GM18517 (cell line): ENCODE results near the gene ATG9B.
"Not testable (repeated sequence)": the region's sequence is repeated elsewhere in the genome, so short reads cannot be mapped to it uniquely, and the experiment has no call there.

Experiments used
- ATAC-seq: cut with Tn5 transposase; IDR thresholded peaks from one replicate; pipeline ENCODE4 v1.9.1; 2021; ENCODE audit warnings: mild to moderate bottlenecking, moderate library complexity; ENCODE audit not compliant: unreplicated experiment

Gene ATG9B

GRCh38 chr7:151039850-151040548 lies 15.7 kb upstream of the ATG9B start:
- no peak for ATAC-seq

GRCh38 chr7:151038951-151039849 lies 14.9 kb upstream of the ATG9B start:
- no peak for ATAC-seq

GRCh38 chr7:151035902-151036301 lies 11.6 kb upstream of the ATG9B start:
- ATAC-seq: no peak

- ATAC-seq: no peak
These were observed 10.9 kb upstream of the ATG9B start for GRCh38 chr7:151035026-151035717.

DNA sequence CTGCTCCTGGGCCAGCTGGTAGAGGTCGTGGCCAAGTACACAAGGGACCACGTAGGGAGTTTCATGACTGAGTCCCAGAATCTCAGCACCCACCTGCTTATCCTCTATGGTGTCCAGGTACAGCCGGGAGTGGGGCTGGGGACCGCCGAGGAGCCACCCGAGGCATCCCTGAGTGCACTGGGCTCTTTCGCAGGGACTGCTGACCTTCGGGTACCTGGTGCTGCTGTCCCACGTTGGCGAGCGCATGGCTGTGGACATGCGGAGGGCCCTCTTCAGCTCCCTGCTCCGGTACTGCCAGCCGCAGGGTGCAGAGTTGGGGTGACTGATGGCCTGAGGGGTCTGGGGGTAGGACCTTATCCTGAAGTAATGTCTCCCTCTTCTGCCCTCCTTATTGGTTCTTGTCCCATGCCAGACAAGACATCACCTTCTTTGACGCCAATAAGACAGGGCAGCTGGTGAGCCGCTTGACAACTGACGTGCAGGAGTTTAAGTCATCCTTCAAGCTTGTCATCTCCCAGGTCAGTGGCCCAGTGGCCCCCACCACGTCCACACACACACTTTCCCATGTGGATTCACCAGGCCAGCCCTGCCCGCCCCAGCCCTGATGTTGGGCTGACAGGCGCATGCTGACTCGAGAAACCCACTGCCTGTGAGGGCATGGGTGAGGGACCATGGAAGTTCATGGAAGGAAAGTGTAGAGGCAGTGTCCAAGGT lies 10.2 kb upstream of the ATG9B start:
- ATAC-seq: no peak

GRCh38 chr7:151033864-151034249 lies 9.6 kb upstream of the ATG9B start:
- ATAC-seq: no peak

DNA sequence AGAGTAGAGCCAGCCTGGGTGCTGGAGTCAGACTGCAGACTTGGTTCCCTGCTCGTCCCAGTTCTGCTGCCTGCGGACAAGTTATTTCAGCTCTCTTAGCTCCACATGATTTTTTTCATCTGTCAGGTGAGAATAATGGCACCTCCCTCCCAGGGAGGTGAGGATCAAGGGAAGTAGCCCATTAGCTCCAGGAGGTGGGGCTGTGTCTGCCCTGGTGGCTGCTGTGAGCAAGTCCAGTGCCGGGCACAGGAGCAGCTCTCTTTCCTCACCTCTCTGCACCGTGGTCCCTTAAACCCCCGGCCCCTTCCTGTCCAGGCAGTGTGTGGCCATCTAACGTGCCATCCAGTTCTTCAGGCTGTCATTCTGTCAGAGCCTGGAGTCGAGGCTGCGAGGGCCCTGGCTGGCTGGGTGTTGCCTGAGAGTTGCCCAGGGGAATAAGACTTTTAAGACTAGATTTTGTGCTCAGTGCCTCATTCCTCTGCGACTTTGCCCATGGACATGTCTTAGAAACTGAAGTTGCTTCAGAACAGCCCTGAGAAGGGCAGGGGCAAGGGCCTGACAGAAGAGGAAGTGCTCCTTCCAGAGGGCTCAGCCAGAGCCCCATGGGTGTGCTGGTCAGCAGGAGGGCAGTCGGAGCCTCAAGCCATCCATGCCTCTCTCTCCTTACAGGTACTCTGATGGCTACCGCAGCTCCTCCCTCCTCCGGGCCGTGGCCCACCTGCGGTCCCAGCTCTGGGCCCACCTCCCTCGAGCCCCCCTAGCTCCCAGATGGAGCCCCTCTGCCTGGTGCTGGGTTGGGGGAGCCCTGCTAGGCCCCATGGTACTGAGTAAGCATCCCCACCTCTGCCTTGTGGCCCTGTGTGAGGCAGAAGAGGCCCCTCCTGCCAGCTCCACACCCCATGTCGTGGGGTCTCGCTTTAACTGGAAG lies 8.9 kb upstream of the ATG9B start:
- ATAC-seq: no peak

DNA sequence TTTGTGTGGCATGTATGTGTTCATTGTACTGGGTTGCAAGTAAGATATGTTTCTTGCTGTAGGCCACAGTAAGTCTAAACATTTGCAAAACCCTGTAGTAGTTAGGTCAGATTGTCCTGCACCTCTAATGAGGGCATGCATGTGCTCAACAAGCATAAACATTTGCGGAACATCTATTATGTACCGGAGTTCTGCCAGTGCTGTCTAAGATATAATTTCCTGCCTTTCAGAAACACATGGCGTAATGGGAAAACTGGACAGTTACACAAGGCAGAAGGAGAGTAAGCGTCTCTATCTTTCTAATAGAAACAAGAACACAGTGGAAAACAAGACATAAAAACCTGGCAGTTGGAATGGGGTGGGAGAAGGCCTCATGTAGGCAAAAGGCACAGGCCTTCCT lies 6.7 kb upstream of the ATG9B start:
- ATAC-seq: no peak

GRCh38 chr7:151028948-151029501 lies 4.7 kb upstream of the ATG9B start:
- no peak for ATAC-seq

DNA sequence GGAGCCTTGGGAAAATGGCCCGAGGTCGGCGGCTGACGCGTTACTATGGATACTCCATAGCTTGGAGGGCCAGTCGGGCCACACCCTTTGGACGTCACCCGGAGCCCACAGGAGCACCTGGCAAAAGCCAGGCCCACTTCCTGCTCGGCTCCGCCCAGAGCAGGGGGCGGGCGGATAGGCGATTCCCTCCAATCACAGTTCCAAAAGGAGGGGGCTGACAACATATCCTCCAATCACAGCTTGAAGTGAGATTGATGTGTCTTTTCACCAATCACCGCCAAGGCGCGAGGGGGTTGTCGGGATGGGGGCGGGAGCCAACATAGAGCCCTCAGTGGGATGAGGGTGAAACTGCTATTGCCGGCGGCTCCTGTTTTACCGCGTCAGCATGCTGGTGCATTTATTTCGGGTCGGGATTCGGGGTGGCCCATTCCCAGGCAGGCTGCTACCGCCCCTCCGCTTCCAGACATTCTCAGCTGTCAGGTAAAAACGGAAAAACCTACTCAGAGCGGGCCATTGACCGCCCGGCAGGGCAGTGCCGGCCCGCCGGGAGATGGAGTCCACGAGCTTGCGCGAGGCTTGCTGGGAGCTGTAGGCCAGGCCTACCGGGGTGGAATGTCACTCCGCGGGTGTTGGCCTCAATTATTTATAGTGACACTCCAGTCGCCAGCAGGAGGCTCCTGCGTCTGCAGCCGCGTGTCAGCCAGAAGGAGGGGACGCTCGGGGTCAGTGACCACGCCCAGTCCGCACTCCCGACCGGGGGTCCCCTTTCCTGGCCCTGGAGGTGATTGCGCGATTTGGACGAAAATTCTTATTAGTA lies 4.0 kb upstream of the ATG9B start, which contains the start of gene ABCB8:
Gene ABCB8, plus strand, starts transcription at position 320 of the 817 bp plus-strand sequence. Its CDS starts 66 bp downstream, at position 386.
- ATAC-seq: peak; percentile 95

GRCh38 chr7:151027728-151028130 lies 3.4 kb upstream of the ATG9B start:
- peak; percentile 9 for ATAC-seq

DNA sequence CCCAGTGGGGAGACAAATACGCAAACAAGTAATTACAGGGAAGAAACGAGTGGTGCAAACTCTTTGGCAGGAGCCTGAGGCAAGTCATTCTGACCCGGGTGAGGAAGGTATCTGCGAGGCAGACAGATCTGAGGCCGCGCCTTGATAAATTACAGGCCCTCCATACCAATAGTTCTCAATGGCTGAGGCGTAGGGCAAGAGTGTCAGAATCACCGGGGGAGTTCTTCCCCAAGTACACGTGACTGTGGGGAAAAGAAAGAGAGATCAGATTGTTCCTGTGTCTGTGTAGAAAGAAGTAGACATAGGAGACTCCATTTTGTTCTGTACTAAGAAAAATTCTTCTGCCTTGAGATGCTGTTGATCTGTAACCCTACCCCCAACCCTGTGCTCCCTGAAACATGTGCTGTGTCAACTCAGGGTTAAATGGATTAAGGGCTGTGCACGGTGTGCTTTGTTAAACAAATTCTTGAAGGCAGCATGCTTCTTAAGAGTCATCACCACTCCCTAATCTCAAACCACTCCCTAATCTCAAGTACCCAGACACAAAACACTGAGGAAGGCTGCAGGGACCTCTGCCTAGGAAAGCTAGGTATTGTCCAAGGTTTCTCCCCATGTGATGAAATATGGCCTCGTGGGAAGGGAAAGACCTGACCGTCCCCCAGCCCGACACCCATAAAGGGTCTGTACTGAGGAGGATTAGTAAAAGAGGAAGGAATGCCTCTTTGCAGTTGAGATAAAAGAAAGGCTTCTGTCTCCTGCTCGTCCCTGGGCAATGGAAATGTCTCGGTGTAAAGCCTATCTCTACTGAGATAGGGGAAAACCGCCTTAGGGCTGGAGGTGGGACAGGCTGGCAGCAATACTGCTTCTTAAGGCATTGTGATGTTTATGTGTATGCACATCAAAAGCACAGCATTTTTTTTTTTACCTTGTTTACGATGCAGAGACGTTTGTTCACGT lies 2.8 kb upstream of the ATG9B start:
- ATAC-seq: not testable (repeated sequence)

DNA sequence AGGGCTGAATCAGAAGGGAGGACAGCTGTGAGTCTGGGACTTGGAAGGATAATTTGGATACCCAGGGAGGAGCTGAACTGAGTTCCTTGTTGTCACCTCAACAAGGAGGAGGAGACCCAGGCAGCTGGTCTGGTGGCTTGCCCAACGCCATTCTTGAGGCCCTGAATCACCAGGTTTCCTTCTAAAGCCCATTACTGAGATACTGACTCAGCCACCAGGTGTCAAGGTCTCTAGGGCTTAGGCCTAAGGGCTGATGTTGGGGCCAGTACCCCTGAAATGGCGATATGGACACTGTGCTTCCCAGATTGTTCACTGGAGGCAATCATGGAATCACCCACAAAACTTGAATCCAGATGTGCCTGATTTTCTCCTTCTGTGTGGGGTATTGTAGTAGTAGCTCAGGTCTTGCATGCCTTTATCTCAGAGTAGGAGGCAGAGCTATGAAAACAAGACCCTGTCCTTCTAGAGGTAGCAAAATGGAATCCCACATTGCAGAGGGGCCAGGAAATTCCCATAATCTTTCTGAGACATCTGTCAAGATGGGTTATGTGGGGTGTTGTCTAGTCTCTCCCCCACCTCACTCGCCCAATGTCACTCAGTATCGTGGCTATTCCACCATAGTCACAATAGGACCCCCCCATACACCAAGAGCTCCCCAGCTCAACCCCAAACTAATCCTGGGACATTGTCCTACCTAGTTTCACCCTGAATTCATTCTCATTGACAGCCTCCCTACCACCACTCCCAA lies 1.8 kb upstream of the ATG9B start:
- no peak for ATAC-seq

GRCh38 chr7:151023232-151023631 lies 1.1 kb downstream of the ATG9B start:
- ATAC-seq: no peak

DNA sequence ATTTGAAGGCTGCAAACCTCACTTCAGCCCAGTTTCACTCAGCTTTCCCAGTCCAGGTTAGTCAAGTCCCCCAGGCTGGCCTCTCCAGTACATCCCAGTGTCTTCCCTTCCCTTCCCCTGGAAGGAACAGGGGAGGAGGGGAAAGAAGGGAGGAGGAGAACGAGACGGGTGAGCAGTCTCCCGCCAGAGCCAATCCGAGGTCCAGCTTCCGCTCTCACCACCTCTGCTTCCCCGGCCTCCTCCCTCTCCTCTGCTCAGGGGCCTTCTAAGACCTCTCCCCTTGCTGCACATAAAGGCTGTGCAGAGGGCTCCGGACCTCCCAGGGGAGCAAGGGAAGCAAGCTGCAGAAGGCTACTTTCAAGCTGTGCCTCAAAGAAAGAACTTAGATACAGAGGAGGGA lies 4.1 kb downstream of the ATG9B start:
- no peak for ATAC-seq

GRCh38 chr7:151019130-151019447 lies 5.2 kb downstream of the ATG9B start:
- ATAC-seq: no peak
